HL-60 (cell line): Measurements from ENCODE around the gene HDC.

ENCODE experiments used
- GABPA ChIP-seq: IDR thresholded peaks from 2 replicates; pipeline ENCODE4 v1.6.1; 2012; ENCODE audit warnings: low read depth
- POLR2AphosphoS5 ChIP-seq: IDR thresholded peaks from 2 replicates; pipeline ENCODE4 v1.6.1; 2012; ENCODE audit warnings: low read depth
- TF ChIP-seq, protein P1 (sequence below): IDR thresholded peaks from one replicate; pipeline ENCODE4 v1.5.1; 2011; ENCODE audit warnings: low read length, control low read depth, inconsistent platforms; ENCODE audit not compliant: insufficient read depth
- TF ChIP-seq, protein P2 (sequence below): IDR thresholded peaks from 2 replicates; pipeline ENCODE4 v1.6.1; 2012; ENCODE audit warnings: low read depth; ENCODE audit not compliant: insufficient replicate concordance

DNA sequence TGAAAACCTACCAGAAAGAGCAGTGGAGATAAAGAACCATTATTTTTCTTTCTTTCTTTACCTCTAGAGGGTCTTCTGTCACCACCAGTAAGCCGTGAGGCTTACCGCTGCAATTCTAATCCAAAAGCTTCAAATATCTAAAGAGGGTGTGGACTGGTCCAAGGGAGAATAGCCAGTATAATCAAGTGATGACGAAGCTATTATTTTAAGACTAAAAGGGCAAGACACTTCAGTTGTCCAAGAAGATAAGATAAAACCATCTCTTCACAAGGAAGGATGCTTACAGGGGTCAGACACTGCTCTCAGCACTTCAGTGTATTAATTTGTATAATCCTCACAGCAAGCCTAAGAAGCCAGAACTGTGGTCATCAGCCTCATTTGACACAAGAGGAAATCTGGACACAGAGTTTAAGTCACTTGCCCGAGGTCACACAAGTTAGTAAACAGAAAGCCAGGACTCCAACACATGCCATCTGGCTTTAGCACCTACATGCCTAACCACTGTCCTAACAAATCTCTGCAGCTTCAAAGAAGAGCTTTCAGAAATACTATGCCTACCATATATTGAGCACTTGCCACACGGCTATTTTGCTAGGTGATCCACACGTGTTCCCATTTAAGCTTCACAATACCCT lies 14.6 kb downstream of the HDC start:
- TF ChIP-seq, protein P1, sequence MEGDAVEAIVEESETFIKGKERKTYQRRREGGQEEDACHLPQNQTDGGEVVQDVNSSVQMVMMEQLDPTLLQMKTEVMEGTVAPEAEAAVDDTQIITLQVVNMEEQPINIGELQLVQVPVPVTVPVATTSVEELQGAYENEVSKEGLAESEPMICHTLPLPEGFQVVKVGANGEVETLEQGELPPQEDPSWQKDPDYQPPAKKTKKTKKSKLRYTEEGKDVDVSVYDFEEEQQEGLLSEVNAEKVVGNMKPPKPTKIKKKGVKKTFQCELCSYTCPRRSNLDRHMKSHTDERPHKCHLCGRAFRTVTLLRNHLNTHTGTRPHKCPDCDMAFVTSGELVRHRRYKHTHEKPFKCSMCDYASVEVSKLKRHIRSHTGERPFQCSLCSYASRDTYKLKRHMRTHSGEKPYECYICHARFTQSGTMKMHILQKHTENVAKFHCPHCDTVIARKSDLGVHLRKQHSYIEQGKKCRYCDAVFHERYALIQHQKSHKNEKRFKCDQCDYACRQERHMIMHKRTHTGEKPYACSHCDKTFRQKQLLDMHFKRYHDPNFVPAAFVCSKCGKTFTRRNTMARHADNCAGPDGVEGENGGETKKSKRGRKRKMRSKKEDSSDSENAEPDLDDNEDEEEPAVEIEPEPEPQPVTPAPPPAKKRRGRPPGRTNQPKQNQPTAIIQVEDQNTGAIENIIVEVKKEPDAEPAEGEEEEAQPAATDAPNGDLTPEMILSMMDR: no peak
- TF ChIP-seq POLR2AphosphoS5 (no peak), GABPA (no peak)
- TF ChIP-seq, protein P2, sequence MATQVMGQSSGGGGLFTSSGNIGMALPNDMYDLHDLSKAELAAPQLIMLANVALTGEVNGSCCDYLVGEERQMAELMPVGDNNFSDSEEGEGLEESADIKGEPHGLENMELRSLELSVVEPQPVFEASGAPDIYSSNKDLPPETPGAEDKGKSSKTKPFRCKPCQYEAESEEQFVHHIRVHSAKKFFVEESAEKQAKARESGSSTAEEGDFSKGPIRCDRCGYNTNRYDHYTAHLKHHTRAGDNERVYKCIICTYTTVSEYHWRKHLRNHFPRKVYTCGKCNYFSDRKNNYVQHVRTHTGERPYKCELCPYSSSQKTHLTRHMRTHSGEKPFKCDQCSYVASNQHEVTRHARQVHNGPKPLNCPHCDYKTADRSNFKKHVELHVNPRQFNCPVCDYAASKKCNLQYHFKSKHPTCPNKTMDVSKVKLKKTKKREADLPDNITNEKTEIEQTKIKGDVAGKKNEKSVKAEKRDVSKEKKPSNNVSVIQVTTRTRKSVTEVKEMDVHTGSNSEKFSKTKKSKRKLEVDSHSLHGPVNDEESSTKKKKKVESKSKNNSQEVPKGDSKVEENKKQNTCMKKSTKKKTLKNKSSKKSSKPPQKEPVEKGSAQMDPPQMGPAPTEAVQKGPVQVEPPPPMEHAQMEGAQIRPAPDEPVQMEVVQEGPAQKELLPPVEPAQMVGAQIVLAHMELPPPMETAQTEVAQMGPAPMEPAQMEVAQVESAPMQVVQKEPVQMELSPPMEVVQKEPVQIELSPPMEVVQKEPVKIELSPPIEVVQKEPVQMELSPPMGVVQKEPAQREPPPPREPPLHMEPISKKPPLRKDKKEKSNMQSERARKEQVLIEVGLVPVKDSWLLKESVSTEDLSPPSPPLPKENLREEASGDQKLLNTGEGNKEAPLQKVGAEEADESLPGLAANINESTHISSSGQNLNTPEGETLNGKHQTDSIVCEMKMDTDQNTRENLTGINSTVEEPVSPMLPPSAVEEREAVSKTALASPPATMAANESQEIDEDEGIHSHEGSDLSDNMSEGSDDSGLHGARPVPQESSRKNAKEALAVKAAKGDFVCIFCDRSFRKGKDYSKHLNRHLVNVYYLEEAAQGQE: no peak
